Esophagus squamous epithelium (tissue), 5 donors: ENCODE measurements around the gene OTUD4. TPM values are rescaled to one million over a fixed set of nuclear protein-coding genes. Genes with fewer than 3 reads are reported as not detected.
A peak's percentile ranks its signal among the peaks of the same experiment; 100 is the strongest.

Experiments used
- DNase-seq: peaks from one replicate; lab custom pipeline; 2025; lab: John Stamatoyannopoulos, UW
- H3K27ac ChIP-seq, 4 donors: fragments of 200-600 bp; sonication (generic); one replicate each; pipeline ENCODE4 v1.5.1; 2016 to 2019; ENCODE audit warnings: mild to moderate bottlenecking in 1 of 4
- H3K27me3 ChIP-seq, 4 donors: fragments of 200-600 bp; sonication (generic); 1 replicate in 3 of 4; 2 replicates in 1 of 4; pipeline versions ENCODE4 v1.5.1 to v1.6.0; 2017 to 2021; ENCODE audit warnings: antibody characterized with exemption in 1 of 4
- H3K36me3 ChIP-seq, 3 donors: fragments of 200-600 bp; sonication (generic); one replicate each; pipeline ENCODE4 v1.5.1; 2016 to 2019
- H3K4me1 ChIP-seq, 3 donors: fragments of 200-600 bp; sonication (generic); one replicate each; pipeline ENCODE4 v1.5.1; 2017 to 2019
- H3K4me3 ChIP-seq, 4 donors: fragments of 200-600 bp; sonication (generic); 1 replicate in 3 of 4; 2 replicates in 1 of 4; pipeline ENCODE4 v1.5.1; 2016 to 2019; ENCODE audit warnings: mild to moderate bottlenecking in 2 of 4, moderate library complexity in 1 of 4
- H3K9me3 ChIP-seq, 3 donors: fragments of 200-600 bp; sonication (generic); one replicate each; pipeline ENCODE4 v1.5.1; 2016 to 2019
- CTCF ChIP-seq, 6 experiments: fragments of 450-650 bp in 4 of 6; fragments of 200-600 bp in 2 of 6; sonication (generic) in 2 of 6; IDR thresholded peaks; one replicate each; pipeline ENCODE4 v1.5.1; 2016 to 2019; ENCODE audit warnings: antibody characterized with exemption in 6 of 6, mild to moderate bottlenecking in 4 of 6, moderate library complexity in 4 of 6
- POLR2A ChIP-seq, 4 donors: fragments of 450-650 bp; IDR thresholded peaks; one replicate each; pipeline ENCODE4 v1.6.1; 2017; ENCODE audit warnings: antibody characterized with exemption in 4 of 4, mild to moderate bottlenecking in 4 of 4, moderate library complexity in 3 of 4
- WGBS, 2 donors: methylation state at CpG; one replicate each; pipeline ENCODE4 v1.1.5; 2018; 5-methylcytosine and 5-hydroxymethylcytosine counted together
- intact Hi-C: fragments of 100-400 bp; cut with DNase I; formaldehyde crosslinking; loops from one replicate; pipeline ENCODE4 v1.15.0; 2022
- total RNA-seq, 4 donors: library from RNA; depleted of rRNA; stranded (reverse); fragments of >200 nt; gene quantifications; one replicate each; pipeline ENCODE4 v1.1.0, GENCODE V29; 2016
- donor health status: DM: yes; HTN: yes; CAD: no.

OTUD4 gene
- total RNA-seq, 4 donors from 2014 or later = 15.2 to 34.0 (median 25.2) TPM

GRCh38 chr4:145101091-145101490 is 79.3 kb downstream of the OTUD4 start:
- intact Hi-C loops = no loop called here
- Histone ChIP-seq H3K9me3 (no peaks in the 10 kb centered on the region), H3K36me3 (peaks cover 0 to 20% (median 0%) of the 10 kb centered on the region in 3 donors), H3K4me1 (peaks cover 7 to 63% (median 25%) of the 10 kb centered on the region in 3 donors), H3K27ac (no peak overlapping the region), H3K4me3 (no peak overlapping the region), H3K27me3 (no peaks in the 10 kb centered on the region)
- no peak for TF ChIP-seq CTCF (IDR thresholded peaks at IDR 0.05)
- no peak for TF ChIP-seq POLR2A (IDR thresholded peaks at IDR 0.05)
- 97 to 100% methylated on average over 1 of the region's 1 CpG for WGBS, 2 donors
- DNase-seq = no peak

- Histone ChIP-seq H3K4me3 (peak overlapping the region; percentile 61 to 81 (median 74)), H3K36me3 (peaks cover 0 to 18% (median 2%) of the 10 kb centered on the region in 3 donors), H3K4me1 (peaks cover 7 to 68% (median 25%) of the 10 kb centered on the region in 3 donors), H3K27me3 (no peaks in the 10 kb centered on the region), H3K9me3 (peaks cover 0 to under 1% (median 0%) of the 10 kb centered on the region in 3 donors), H3K27ac (peak overlapping the region in 1 of 4 donors; percentile 94)
- no peak for DNase-seq
- 14 to 15% methylated on average over 5 of the region's 5 CpGs for WGBS, 2 donors
- intact Hi-C loops = no loop called here
- TF ChIP-seq POLR2A (IDR thresholded peaks at IDR 0.05) (no peak), CTCF (IDR thresholded peaks at IDR 0.05) (no peak)
Observed at GRCh38 chr4:145099653-145100052, 80.7 kb downstream of the OTUD4 start.

- Histone ChIP-seq H3K27ac (peak overlapping the region; percentile 92 to 94 (median 94)), H3K4me1 (peaks cover 7 to 68% (median 25%) of the 10 kb centered on the region in 3 donors), H3K36me3 (peaks cover 0 to 23% (median 3%) of the 10 kb centered on the region in 3 donors), H3K9me3 (peaks cover 0 to 10% (median 0%) of the 10 kb centered on the region in 3 donors), H3K27me3 (no peaks in the 10 kb centered on the region), H3K4me3 (peak overlapping the region; percentile 61 to 81 (median 74))
- no peak for DNase-seq
- WGBS, 2 donors = 0% methylated on average over 8 to 9 of the region's 9 CpGs
- intact Hi-C loops = no loop called here
- TF ChIP-seq POLR2A (IDR thresholded peaks at IDR 0.05) (no peak), CTCF (IDR thresholded peaks at IDR 0.05) (no peak)
Observed at GRCh38 chr4:145098675-145099037, 81.7 kb downstream of the OTUD4 start.

- peaks cover 0 to 12% (median 0%) of the 10 kb centered on the region in 3 donors for H3K9me3 ChIP-seq
- TF ChIP-seq CTCF (IDR thresholded peaks at IDR 0.05) = peak in 3 of 6 experiments; percentile 4 to 43 (median 15)
- peak in 3 of 4 donors; percentile 43 to 58 (median 47) for TF ChIP-seq POLR2A (IDR thresholded peaks at IDR 0.05)
- 0 to 1% methylated on average over 17 to 43 of the region's 67 CpGs for WGBS, 2 donors
- H3K4me1 ChIP-seq = peaks cover 7 to 63% (median 25%) of the 10 kb centered on the region in 3 donors
- H3K27me3 ChIP-seq = no peaks in the 10 kb centered on the region
- peak; percentile 77 for DNase-seq
- H3K27ac ChIP-seq = peak within 1 kb of the TSS; percentile 92 to 94 (median 94)
- H3K4me3 ChIP-seq = peak within 1 kb of the TSS; percentile 61 to 81 (median 74)
- peaks cover 0 to 28% (median 3%) of the 10 kb centered on the region in 3 donors for H3K36me3 ChIP-seq
- intact Hi-C loops = no loop called here
Observed at GRCh38 chr4:145097821-145098674, 82.3 kb downstream of the OTUD4 start, which contains the start of the genes ABCE1 and ANAPC10. ABCE1 (plus strand) TSS chr4:145098311; CDS start chr4:145104413, 6,102 bp downstream. ANAPC10 (minus strand) TSS chr4:145098196; CDS start chr4:145096099, 2,097 bp downstream.
